GM21529 (cell line): ENCODE data around the gene DDX6.
"Not testable (repeated sequence)": the region's sequence is repeated elsewhere in the genome, so short reads cannot be mapped to it uniquely, and the experiment has no call there.

ENCODE experiments used
- ATAC-seq: cut with Tn5 transposase; IDR thresholded peaks from one replicate; pipeline ENCODE4 v1.9.1; 2021; ENCODE audit not compliant: unreplicated experiment

DDX6 gene

GRCh38 chr11:118791961-118792569 lies 1.1 kb upstream of the DDX6 start:
- no peak for ATAC-seq

GRCh38 chr11:118790357-118791110 lies 430 bp downstream of the DDX6 start:
- peak; percentile 25 for ATAC-seq

- ATAC-seq: no peak
Measured at GRCh38 chr11:118789501-118790356, 1.2 kb downstream of the DDX6 start.

- ATAC-seq: no peak
Measured at GRCh38 chr11:118786657-118787056, 4.3 kb downstream of the DDX6 start.

GRCh38 chr11:118785362-118785761 lies 5.6 kb downstream of the DDX6 start:
- ATAC-seq: no peak

GRCh38 chr11:118783724-118784495 lies 7.1 kb downstream of the DDX6 start:
- ATAC-seq: no peak

- ATAC-seq: not testable (repeated sequence)
Measured at GRCh38 chr11:118783324-118783723, 7.6 kb downstream of the DDX6 start.

- no peak for ATAC-seq
Measured at GRCh38 chr11:118778898-118779297, 12.1 kb downstream of the DDX6 start.

GRCh38 chr11:118774032-118774431 lies 16.9 kb downstream of the DDX6 start:
- ATAC-seq: no peak

GRCh38 chr11:118771547-118772288 lies 19.2 kb downstream of the DDX6 start:
- no peak for ATAC-seq

GRCh38 chr11:118768690-118769089 lies 22.3 kb downstream of the DDX6 start:
- ATAC-seq: no peak

- no peak for ATAC-seq
Measured at GRCh38 chr11:118766035-118766434, 24.9 kb downstream of the DDX6 start.

GRCh38 chr11:118765095-118765691 lies 25.8 kb downstream of the DDX6 start:
- not testable (repeated sequence) for ATAC-seq

- ATAC-seq: no peak
Measured at GRCh38 chr11:118763041-118763440, 27.9 kb downstream of the DDX6 start.

- ATAC-seq: not testable (repeated sequence)
Measured at GRCh38 chr11:118761981-118762380, 29.0 kb downstream of the DDX6 start.

- ATAC-seq: no peak
Measured at GRCh38 chr11:118757876-118758399, 33.0 kb downstream of the DDX6 start.

GRCh38 chr11:118752654-118753053 lies 38.3 kb downstream of the DDX6 start:
- no peak for ATAC-seq

GRCh38 chr11:118749429-118749828 lies 41.5 kb downstream of the DDX6 start:
- no peak for ATAC-seq

GRCh38 chr11:118748056-118748455 lies 42.9 kb downstream of the DDX6 start:
- no peak for ATAC-seq
